GM21737 (cell line): Measurements from ENCODE around the gene PPFIBP2.
A peak's percentile ranks its signal among the peaks of the same experiment; 100 is the strongest.

Experiments used
- ATAC-seq: cut with Tn5 transposase; IDR thresholded peaks from one replicate; pipeline ENCODE4 v1.9.1; 2021; ENCODE audit warnings: mild to moderate bottlenecking, moderate library complexity; ENCODE audit not compliant: unreplicated experiment

The PPFIBP2 gene

GRCh38 chr11:7575841-7576725, 62.3 kb downstream of the PPFIBP2 start:
- no peak for ATAC-seq

GRCh38 chr11:7576726-7577290, 63.0 kb downstream of the PPFIBP2 start:
- ATAC-seq, result no peak

GRCh38 chr11:7577291-7578190, 63.7 kb downstream of the PPFIBP2 start:
- peak; percentile 50 for ATAC-seq

- no peak for ATAC-seq
Measured at GRCh38 chr11:7578276-7578955, 64.6 kb downstream of the PPFIBP2 start.

GRCh38 chr11:7579361-7579791, 65.6 kb downstream of the PPFIBP2 start:
- ATAC-seq, result no peak

- no peak for ATAC-seq
Measured at GRCh38 chr11:7581021-7581590, 67.3 kb downstream of the PPFIBP2 start.

GRCh38 chr11:7582338-7582985, 68.7 kb downstream of the PPFIBP2 start:
- ATAC-seq, result no peak

GRCh38 chr11:7583248-7583647, 69.4 kb downstream of the PPFIBP2 start:
- no peak for ATAC-seq

GRCh38 chr11:7584910-7585309, 71.1 kb downstream of the PPFIBP2 start:
- no peak for ATAC-seq

- no peak for ATAC-seq
Measured at GRCh38 chr11:7585816-7586215, 72.0 kb downstream of the PPFIBP2 start.

- no peak for ATAC-seq
Measured at GRCh38 chr11:7586376-7586775, 72.6 kb downstream of the PPFIBP2 start.

GRCh38 chr11:7587712-7588111, 73.9 kb downstream of the PPFIBP2 start:
- ATAC-seq, result no peak

GRCh38 chr11:7589861-7590260, 76.1 kb downstream of the PPFIBP2 start:
- no peak for ATAC-seq

- ATAC-seq, result no peak
Measured at GRCh38 chr11:7590529-7590928, 76.7 kb downstream of the PPFIBP2 start.

- no peak for ATAC-seq
Measured at GRCh38 chr11:7591107-7591894, 77.5 kb downstream of the PPFIBP2 start.

GRCh38 chr11:7591987-7592386, 78.2 kb downstream of the PPFIBP2 start:
- ATAC-seq, result no peak

GRCh38 chr11:7592711-7593110, 78.9 kb downstream of the PPFIBP2 start:
- no peak for ATAC-seq

- ATAC-seq, result no peak
Measured at GRCh38 chr11:7593481-7593880, 79.7 kb downstream of the PPFIBP2 start.
